ENCODE results near the gene PCDH9.
"Not testable (repeated sequence)": the region's sequence is repeated elsewhere in the genome, so short reads cannot be mapped to it uniquely, and the experiment has no call there.

Gene PCDH9

GRCh38 chr13:66262330-66262729, 967.8 kb downstream of the PCDH9 start:
- no peak overlapping the region for H3K4me3 ChIP-seq (ENCODE audit: low read depth in 1 of 2, low read length in 1 of 2)
- no peaks in the 10 kb centered on the region for H3K4me1 ChIP-seq (ENCODE audit: control insufficient read depth in 1 of 2, insufficient read depth in 1 of 2, low read depth in 1 of 2, low read length in 1 of 2)
- no peak for TF ChIP-seq CTCF (IDR thresholded peaks at IDR 0.05)
- H3K36me3 ChIP-seq = no peaks in the 10 kb centered on the region
- H3K27ac ChIP-seq = no peak overlapping the region
- H3K27me3 ChIP-seq = no peaks in the 10 kb centered on the region
- peaks cover 8% of the 10 kb centered on the region for H3K9me3 ChIP-seq

- H3K27ac ChIP-seq; H3K9me3 ChIP-seq; H3K36me3 ChIP-seq; H3K4me1 ChIP-seq (ENCODE audit: control insufficient read depth in 1 of 2, insufficient read depth in 1 of 2, low read depth in 1 of 2, low read length in 1 of 2); H3K27me3 ChIP-seq; H3K4me3 ChIP-seq (ENCODE audit: low read depth in 1 of 2, low read length in 1 of 2): not testable (repeated sequence)
Measured at GRCh38 chr13:66259426-66259825, 970.7 kb downstream of the PCDH9 start.
